GM23248 (cell line): Measurements from ENCODE around the gene CYB5RL.

Experiments used
- EZH2 ChIP-seq: fragments of 200-600 bp; sonication (generic); IDR thresholded peaks from 2 replicates; pipeline ENCODE4 v1.6.1; 2018; ENCODE audit warnings: antibody characterized with exemption, mild to moderate bottlenecking; ENCODE audit not compliant: insufficient read depth, poor library complexity, severe bottlenecking
- EZH2phosphoT487 ChIP-seq: fragments of 200-600 bp; sonication (generic); IDR thresholded peaks from 2 replicates; pipeline ENCODE4 v1.6.1; 2018; ENCODE audit warnings: antibody characterized with exemption, moderate library complexity, mild to moderate bottlenecking, low read depth; ENCODE audit not compliant: insufficient read depth

DNA sequence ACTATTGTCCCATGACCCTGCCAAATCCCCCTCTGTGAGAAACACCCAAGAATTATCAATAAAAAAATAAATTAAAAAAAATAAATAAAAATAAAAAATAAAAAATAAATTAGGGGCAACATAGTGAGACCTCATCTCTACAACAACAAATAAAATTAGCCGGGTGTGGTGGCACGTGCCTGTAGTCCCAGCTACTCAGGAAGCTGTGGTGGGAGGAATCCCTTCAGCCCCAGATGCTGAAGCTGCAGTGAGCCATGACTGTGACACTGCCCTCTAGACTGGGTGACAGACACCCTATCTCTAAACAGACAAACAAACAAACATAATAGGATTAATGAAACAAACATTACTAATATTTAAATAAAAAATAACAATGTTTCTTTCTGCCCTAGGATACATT is 34.5 kb upstream of the CYB5RL start:
- TF ChIP-seq EZH2phosphoT487: no peak
- no peak for TF ChIP-seq EZH2
